A673 (cell line): Measurements from ENCODE around the gene CPED1.

Source experiments
- EZH2 ChIP-seq: fragments of 200-600 bp; sonication (generic); IDR thresholded peaks from 2 replicates; pipeline ENCODE4 v1.6.1; 2017; ENCODE audit warnings: borderline replicate concordance, low read depth, mild to moderate bottlenecking, mixed read lengths, antibody characterized with exemption, low read length; ENCODE audit not compliant: poor library complexity, severe bottlenecking
- TF ChIP-seq, protein P1 (sequence below): fragments of 300-800, 200-600 bp; sonication (generic); conservative IDR thresholded peaks from 2 replicates; pipeline ENCODE4 v1.5.1; 2017; ENCODE audit warnings: low read depth, mild to moderate bottlenecking, antibody characterized with exemption, low read length, moderate library complexity, mixed read lengths

GRCh38 chr7:121342631-121343030, 354.1 kb downstream of the CPED1 start:
- no peak for TF ChIP-seq EZH2
- TF ChIP-seq, protein P1, sequence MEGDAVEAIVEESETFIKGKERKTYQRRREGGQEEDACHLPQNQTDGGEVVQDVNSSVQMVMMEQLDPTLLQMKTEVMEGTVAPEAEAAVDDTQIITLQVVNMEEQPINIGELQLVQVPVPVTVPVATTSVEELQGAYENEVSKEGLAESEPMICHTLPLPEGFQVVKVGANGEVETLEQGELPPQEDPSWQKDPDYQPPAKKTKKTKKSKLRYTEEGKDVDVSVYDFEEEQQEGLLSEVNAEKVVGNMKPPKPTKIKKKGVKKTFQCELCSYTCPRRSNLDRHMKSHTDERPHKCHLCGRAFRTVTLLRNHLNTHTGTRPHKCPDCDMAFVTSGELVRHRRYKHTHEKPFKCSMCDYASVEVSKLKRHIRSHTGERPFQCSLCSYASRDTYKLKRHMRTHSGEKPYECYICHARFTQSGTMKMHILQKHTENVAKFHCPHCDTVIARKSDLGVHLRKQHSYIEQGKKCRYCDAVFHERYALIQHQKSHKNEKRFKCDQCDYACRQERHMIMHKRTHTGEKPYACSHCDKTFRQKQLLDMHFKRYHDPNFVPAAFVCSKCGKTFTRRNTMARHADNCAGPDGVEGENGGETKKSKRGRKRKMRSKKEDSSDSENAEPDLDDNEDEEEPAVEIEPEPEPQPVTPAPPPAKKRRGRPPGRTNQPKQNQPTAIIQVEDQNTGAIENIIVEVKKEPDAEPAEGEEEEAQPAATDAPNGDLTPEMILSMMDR, result no peak
